Lower leg skin (tissue), 4 donors: Measurements from ENCODE around the gene B4GALNT3. TPM values are rescaled to one million over a fixed set of nuclear protein-coding genes. Genes with fewer than 3 reads are reported as not detected.
A peak's percentile ranks its signal among the peaks of the same experiment; 100 is the strongest.

Source experiments
- DNase-seq, 2 donors: peaks; one replicate each; pipeline ENCODE4 v3.0.0-alpha.2; 2019; ENCODE audit warnings: low spot score in 2 of 2
- H3K4me3 ChIP-seq: fragments of 200-600 bp; sonication (generic); 2 replicates; pipeline ENCODE4 v1.5.1; 2017; ENCODE audit warnings: mild to moderate bottlenecking, low read depth; ENCODE audit not compliant: poor library complexity, severe bottlenecking
- CTCF ChIP-seq, 3 donors: fragments of 450-650 bp; IDR thresholded peaks; one replicate each; pipeline ENCODE4 v1.5.1; 2016; ENCODE audit warnings: antibody characterized with exemption in 3 of 3, mild to moderate bottlenecking in 3 of 3, moderate library complexity in 2 of 3
- POLR2A ChIP-seq, 2 donors: fragments of 450-650 bp; IDR thresholded peaks; one replicate each; pipeline ENCODE4 v1.6.1; 2016 to 2017; ENCODE audit warnings: antibody characterized with exemption in 2 of 2, mild to moderate bottlenecking in 1 of 2, moderate library complexity in 1 of 2
- WGBS, 2 donors: methylation state at CpG; one replicate each; pipeline ENCODE4 v1.1.5; 2018; 5-methylcytosine and 5-hydroxymethylcytosine counted together
- intact Hi-C: fragments of 100-400 bp; cut with DNase I; formaldehyde crosslinking; loops from one replicate; pipeline ENCODE4 v1.15.0; 2023; ENCODE audit warnings: low total_unique reads
- total RNA-seq, 4 donors: library from RNA; depleted of rRNA; stranded (reverse); fragments of >200 nt; gene quantifications; one replicate each; pipeline ENCODE4 v1.1.0, GENCODE V29; 2016

Gene B4GALNT3
- total RNA-seq, 4 donors from 2014 or later, result 35.8 to 65.4 (median 47.6) TPM

- intact Hi-C loops, result no loop called here
- 46 to 48% methylated on average over 6 of the region's 6 CpGs for WGBS, 2 donors
- DNase-seq, result no peak
- no peak overlapping the region for H3K4me3 ChIP-seq
- TF ChIP-seq CTCF (IDR thresholded peaks at IDR 0.05) (no peak), POLR2A (IDR thresholded peaks at IDR 0.05) (no peak)
Measured at GRCh38 chr12:530308-530707, 70.6 kb downstream of the B4GALNT3 start.

- H3K4me3 ChIP-seq, result no peak overlapping the region
- no peak for DNase-seq
- intact Hi-C loops, result no loop called here
- 78 to 81% methylated on average over 6 of the region's 6 CpGs for WGBS, 2 donors
- no peak for TF ChIP-seq POLR2A (IDR thresholded peaks at IDR 0.05)
- no peak for TF ChIP-seq CTCF (IDR thresholded peaks at IDR 0.05)
Measured at GRCh38 chr12:530821-531220, 71.1 kb downstream of the B4GALNT3 start.

GRCh38 chr12:531951-532585, 72.3 kb downstream of the B4GALNT3 start:
- DNase-seq, result no peak
- intact Hi-C loops, result no loop called here
- no peak overlapping the region for H3K4me3 ChIP-seq
- 67 to 73% methylated on average over 3 of the region's 3 CpGs for WGBS, 2 donors
- TF ChIP-seq CTCF (IDR thresholded peaks at IDR 0.05), result no peak
- TF ChIP-seq POLR2A (IDR thresholded peaks at IDR 0.05), result no peak

- WGBS, 2 donors, result 64 to 66% methylated on average over 9 of the region's 9 CpGs
- intact Hi-C loops, result no loop called here
Measured at GRCh38 chr12:532908-533565, 73.3 kb downstream of the B4GALNT3 start.

GRCh38 chr12:533718-534117, 74.0 kb downstream of the B4GALNT3 start:
- intact Hi-C loops, result no loop called here
- H3K4me3 ChIP-seq, result no peak overlapping the region
- DNase-seq, result no peak
- TF ChIP-seq POLR2A (IDR thresholded peaks at IDR 0.05) (no peak), CTCF (IDR thresholded peaks at IDR 0.05) (no peak)
- 89 to 93% methylated on average over 14 of the region's 14 CpGs for WGBS, 2 donors

More at GRCh38 chr12:532908-533565, 73.3 kb downstream of the B4GALNT3 start:
- DNase-seq, result peak in 1 of 2 donors; percentile 67
- no peak for TF ChIP-seq CTCF (IDR thresholded peaks at IDR 0.05)
- TF ChIP-seq POLR2A (IDR thresholded peaks at IDR 0.05), result no peak
- H3K4me3 ChIP-seq, result no peak overlapping the region
